Measurements from ENCODE around the gene FRS2. TPM values are rescaled to one million over a fixed set of nuclear protein-coding genes. Genes with fewer than 3 reads are reported as not detected.

The FRS2 gene
- total RNA-seq, 4 donors from 2014 or later, result 16.7 to 48.6 (median 25.3) TPM

GRCh38 chr12:69428351-69429073, 41.7 kb upstream of the FRS2 start:
- no peak overlapping the region for H3K4me3 ChIP-seq
- H3K27ac ChIP-seq, result no peak overlapping the region
- no peak for DNase-seq
- no peaks in the 10 kb centered on the region for H3K36me3 ChIP-seq
- H3K4me1 ChIP-seq, result no peaks in the 10 kb centered on the region
- intact Hi-C loops (cut with DNase I; ENCODE audit: low total_unique reads) (no loop called here), in situ Hi-C loops (cut with MboI; ENCODE audit: low pct_ligation_motif_present in 1 of 4, low pct_unique_long_range_greater_than_20kb in 1 of 4, low sequenced_read_pairs in 3 of 4) (no loop called here)
- no peaks in the 10 kb centered on the region for H3K27me3 ChIP-seq
- 76 to 83% methylated on average over 6 to 7 of the region's 7 CpGs for WGBS, 2 donors (ENCODE audit: low coverage in 1 of 2)
- H3K9me3 ChIP-seq, result no peaks in the 10 kb centered on the region
- TF ChIP-seq POLR2AphosphoS5 (IDR thresholded peaks at IDR 0.05) (no peak), EP300 (IDR thresholded peaks at IDR 0.05; ENCODE audit: low read depth) (no peak), CTCF (IDR thresholded peaks at IDR 0.05) (no peak), POLR2A (IDR thresholded peaks at IDR 0.05) (no peak)

- in situ Hi-C loops (cut with MboI; ENCODE audit: low pct_ligation_motif_present in 1 of 4, low pct_unique_long_range_greater_than_20kb in 1 of 4, low sequenced_read_pairs in 3 of 4), result no loop called here
- intact Hi-C loops (cut with DNase I; ENCODE audit: low total_unique reads), result no loop called here
- Histone ChIP-seq H3K27ac (no peak overlapping the region), H3K9me3 (no peaks in the 10 kb centered on the region), H3K36me3 (no peaks in the 10 kb centered on the region), H3K4me3 (no peak overlapping the region), H3K27me3 (no peaks in the 10 kb centered on the region), H3K4me1 (no peaks in the 10 kb centered on the region)
- no peak for DNase-seq
- TF ChIP-seq CTCF (IDR thresholded peaks at IDR 0.05), result no peak
- TF ChIP-seq POLR2AphosphoS5 (IDR thresholded peaks at IDR 0.05), result no peak
- WGBS, 2 donors (ENCODE audit: low coverage in 1 of 2), result 62 to 93% methylated on average over 2 to 8 of the region's 8 CpGs
These were observed 39.1 kb upstream of the FRS2 start for GRCh38 chr12:69430942-69431590.

- whole genome bisulfite sequencing, 2 donors (ENCODE audit: low coverage in 1 of 2), result 74 to 79% methylated on average over 5 to 8 of the region's 8 CpGs
- Histone ChIP-seq H3K4me3 (no peak overlapping the region), H3K27me3 (no peaks in the 10 kb centered on the region), H3K27ac (no peak overlapping the region), H3K4me1 (no peaks in the 10 kb centered on the region), H3K36me3 (no peaks in the 10 kb centered on the region), H3K9me3 (no peaks in the 10 kb centered on the region)
- intact Hi-C loops (cut with DNase I; ENCODE audit: low total_unique reads), result no loop called here
- TF ChIP-seq EP300 (IDR thresholded peaks at IDR 0.05; ENCODE audit: low read depth), result no peak
- TF ChIP-seq POLR2AphosphoS5 (IDR thresholded peaks at IDR 0.05), result no peak
- no peak for TF ChIP-seq POLR2A (IDR thresholded peaks at IDR 0.05)
- TF ChIP-seq CTCF (IDR thresholded peaks at IDR 0.05), result no peak
- in situ Hi-C loops (cut with MboI; ENCODE audit: low pct_ligation_motif_present in 1 of 4, low pct_unique_long_range_greater_than_20kb in 1 of 4, low sequenced_read_pairs in 3 of 4), result no loop called here
- DNase-seq, result no peak
These were observed 38.5 kb upstream of the FRS2 start for GRCh38 chr12:69431591-69432222.

GRCh38 chr12:69433653-69434052, 36.5 kb upstream of the FRS2 start:
- H3K36me3 ChIP-seq, result no peaks in the 10 kb centered on the region
- no peaks in the 10 kb centered on the region for H3K27me3 ChIP-seq
- no peak for TF ChIP-seq EP300 (IDR thresholded peaks at IDR 0.05; ENCODE audit: low read depth)
- TF ChIP-seq CTCF (IDR thresholded peaks at IDR 0.05), result no peak
- no peak for TF ChIP-seq POLR2A (IDR thresholded peaks at IDR 0.05)
- TF ChIP-seq POLR2AphosphoS5 (IDR thresholded peaks at IDR 0.05), result no peak
- no peaks in the 10 kb centered on the region for H3K4me1 ChIP-seq
- H3K27ac ChIP-seq, result no peak overlapping the region
- no peaks in the 10 kb centered on the region for H3K9me3 ChIP-seq
- intact Hi-C loops (cut with DNase I; ENCODE audit: low total_unique reads) (no loop called here), in situ Hi-C loops (cut with MboI; ENCODE audit: low pct_ligation_motif_present in 1 of 4, low pct_unique_long_range_greater_than_20kb in 1 of 4, low sequenced_read_pairs in 3 of 4) (no loop called here)
- no peak for DNase-seq
- WGBS, 2 donors (ENCODE audit: low coverage in 1 of 2), result 92 to 100% methylated on average over 1 to 3 of the region's 3 CpGs
- H3K4me3 ChIP-seq, result no peak overlapping the region
